Measurements from ENCODE around the gene BCKDHB. TPM values are rescaled to one million over a fixed set of nuclear protein-coding genes. Genes with fewer than 3 reads are reported as not detected.

Gene BCKDHB
- total RNA-seq, 1 donor from 2014 or later, result 21.5 TPM

- TF ChIP-seq, protein P1, sequence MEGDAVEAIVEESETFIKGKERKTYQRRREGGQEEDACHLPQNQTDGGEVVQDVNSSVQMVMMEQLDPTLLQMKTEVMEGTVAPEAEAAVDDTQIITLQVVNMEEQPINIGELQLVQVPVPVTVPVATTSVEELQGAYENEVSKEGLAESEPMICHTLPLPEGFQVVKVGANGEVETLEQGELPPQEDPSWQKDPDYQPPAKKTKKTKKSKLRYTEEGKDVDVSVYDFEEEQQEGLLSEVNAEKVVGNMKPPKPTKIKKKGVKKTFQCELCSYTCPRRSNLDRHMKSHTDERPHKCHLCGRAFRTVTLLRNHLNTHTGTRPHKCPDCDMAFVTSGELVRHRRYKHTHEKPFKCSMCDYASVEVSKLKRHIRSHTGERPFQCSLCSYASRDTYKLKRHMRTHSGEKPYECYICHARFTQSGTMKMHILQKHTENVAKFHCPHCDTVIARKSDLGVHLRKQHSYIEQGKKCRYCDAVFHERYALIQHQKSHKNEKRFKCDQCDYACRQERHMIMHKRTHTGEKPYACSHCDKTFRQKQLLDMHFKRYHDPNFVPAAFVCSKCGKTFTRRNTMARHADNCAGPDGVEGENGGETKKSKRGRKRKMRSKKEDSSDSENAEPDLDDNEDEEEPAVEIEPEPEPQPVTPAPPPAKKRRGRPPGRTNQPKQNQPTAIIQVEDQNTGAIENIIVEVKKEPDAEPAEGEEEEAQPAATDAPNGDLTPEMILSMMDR (IDR thresholded peaks at IDR 0.05; ENCODE audit: insufficient read depth, low read length, poor library complexity, severe bottlenecking), result no peak
- DNase-seq (ENCODE audit: low read depth), result no peak
- Histone ChIP-seq H3K27me3 (ENCODE audit: control insufficient read depth, insufficient read depth, low read length) (no peaks in the 10 kb centered on the region), H3K4me3 (ENCODE audit: low read depth, low read length) (no peak overlapping the region), H3K36me3 (ENCODE audit: control insufficient read depth, insufficient read depth, low read length) (no peaks in the 10 kb centered on the region)
Observed at GRCh38 chr6:80333342-80333741, 226.9 kb downstream of the BCKDHB start.

DNA sequence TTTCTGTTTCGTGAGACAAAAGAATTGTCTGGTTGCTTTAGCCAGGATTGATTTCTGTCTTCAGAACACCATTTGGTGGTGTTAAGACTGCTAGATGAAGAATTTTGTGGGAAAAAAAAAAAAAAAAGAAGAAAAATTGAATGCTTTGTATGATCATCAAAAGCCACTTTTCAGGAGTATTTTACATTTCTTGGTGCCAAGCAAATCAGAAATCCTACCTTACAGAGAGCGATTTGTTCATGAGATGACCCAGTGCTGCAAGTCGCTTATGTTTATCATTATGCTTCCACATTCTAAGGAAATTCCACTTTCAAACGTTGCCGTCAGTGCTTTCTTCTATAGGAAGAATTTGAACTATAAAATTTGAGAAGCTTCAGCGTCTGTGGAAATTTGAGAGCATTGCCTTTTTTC is 228.7 kb downstream of the BCKDHB start:
- DNase-seq (ENCODE audit: low read depth), result no peak
- Histone ChIP-seq H3K36me3 (ENCODE audit: control insufficient read depth, insufficient read depth, low read length) (no peaks in the 10 kb centered on the region), H3K4me3 (ENCODE audit: low read depth, low read length) (no peak overlapping the region), H3K27me3 (ENCODE audit: control insufficient read depth, insufficient read depth, low read length) (no peaks in the 10 kb centered on the region)
- TF ChIP-seq, protein P1 (IDR thresholded peaks at IDR 0.05; ENCODE audit: insufficient read depth, low read length, poor library complexity, severe bottlenecking), result no peak

DNA sequence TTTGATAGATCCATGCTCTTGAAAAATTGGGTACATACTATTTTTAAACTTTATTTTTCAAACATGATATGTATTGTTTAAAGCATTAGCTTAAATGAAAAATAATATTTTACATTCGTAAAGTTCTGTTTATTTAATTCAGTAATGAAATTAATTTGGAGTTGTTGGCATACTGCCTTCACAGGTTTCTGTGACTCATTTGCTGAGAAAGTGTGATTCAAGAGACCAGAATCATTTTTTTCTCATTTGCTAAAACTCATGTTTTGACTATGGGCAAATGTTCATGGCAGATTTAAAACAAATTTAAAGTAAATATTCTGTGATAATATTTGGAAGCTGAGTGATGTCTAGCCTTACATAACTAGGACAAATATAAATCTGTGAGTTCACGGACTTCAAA is 230.4 kb downstream of the BCKDHB start:
- DNase-seq (ENCODE audit: low read depth), result no peak
- H3K4me3 ChIP-seq (ENCODE audit: low read depth, low read length), result no peak overlapping the region
- TF ChIP-seq, protein P1 (IDR thresholded peaks at IDR 0.05; ENCODE audit: insufficient read depth, low read length, poor library complexity, severe bottlenecking), result no peak

GRCh38 chr6:80338201-80338836 is 231.8 kb downstream of the BCKDHB start:
- Histone ChIP-seq H3K36me3 (ENCODE audit: control insufficient read depth, insufficient read depth, low read length) (no peaks in the 10 kb centered on the region), H3K27me3 (ENCODE audit: control insufficient read depth, insufficient read depth, low read length) (no peaks in the 10 kb centered on the region), H3K4me3 (ENCODE audit: low read depth, low read length) (no peak overlapping the region)
- DNase-seq (ENCODE audit: low read depth), result peak; percentile 7
- TF ChIP-seq, protein P1 (IDR thresholded peaks at IDR 0.05; ENCODE audit: insufficient read depth, low read length, poor library complexity, severe bottlenecking), result peak; percentile 93

More for the DNA sequence above, 230.4 kb downstream of the BCKDHB start:
- Histone ChIP-seq H3K27me3 (ENCODE audit: control insufficient read depth, insufficient read depth, low read length) (no peaks in the 10 kb centered on the region), H3K36me3 (ENCODE audit: control insufficient read depth, insufficient read depth, low read length) (no peaks in the 10 kb centered on the region)

GRCh38 chr6:80339421-80339820 is 232.9 kb downstream of the BCKDHB start:
- H3K27me3 ChIP-seq (ENCODE audit: control insufficient read depth, insufficient read depth, low read length), result no peaks in the 10 kb centered on the region
- H3K4me3 ChIP-seq (ENCODE audit: low read depth, low read length), result no peak overlapping the region
- DNase-seq (ENCODE audit: low read depth), result no peak
- H3K36me3 ChIP-seq (ENCODE audit: control insufficient read depth, insufficient read depth, low read length), result no peaks in the 10 kb centered on the region
- TF ChIP-seq, protein P1 (IDR thresholded peaks at IDR 0.05; ENCODE audit: insufficient read depth, low read length, poor library complexity, severe bottlenecking), result no peak

- Histone ChIP-seq H3K36me3 (ENCODE audit: control insufficient read depth, insufficient read depth, low read length) (no peaks in the 10 kb centered on the region), H3K4me3 (ENCODE audit: low read depth, low read length) (no peak overlapping the region), H3K27me3 (ENCODE audit: control insufficient read depth, insufficient read depth, low read length) (no peaks in the 10 kb centered on the region)
- TF ChIP-seq, protein P1 (IDR thresholded peaks at IDR 0.05; ENCODE audit: insufficient read depth, low read length, poor library complexity, severe bottlenecking), result no peak
- no peak for DNase-seq (ENCODE audit: low read depth)
Observed at GRCh38 chr6:80340280-80340679, 233.8 kb downstream of the BCKDHB start.

Data from kidney epithelial cell (primary cell).